Adipose tissue (tissue), 3 donors: ENCODE data around the gene MTG1. TPM values are rescaled to one million over a fixed set of nuclear protein-coding genes. Genes with fewer than 3 reads are reported as not detected.
"Not testable (repeated sequence)": the region's sequence is repeated elsewhere in the genome, so short reads cannot be mapped to it uniquely, and the experiment has no call there.

Experiments used
- H3K27ac ChIP-seq: one replicate; pipeline ENCODE4 v1.5.1; 2013; ENCODE audit warnings: low read depth, low read length
- WGBS, 3 donors: extraction: QIAGEN DNeasy Blood & Tissue Kit; methylation state at CpG; one replicate each; pipeline ENCODE4 v1.1.7; 2013; 5-methylcytosine and 5-hydroxymethylcytosine counted together
- polyA plus RNA-seq, 3 donors: library from polyadenylated mRNA; stranded (reverse); fragments of 200-250 nt; gene quantifications; one replicate each; pipeline ENCODE4 v1.2.3, GENCODE V29; 2013
- donor health status: healthy with polysubstance abuse.
- donor health status: Bipolar disorder and iron deficiency.
- donor health status: healthy.

Gene MTG1
- polyA plus RNA-seq, 3 donors, result 33.9 to 40.2 (median 35.9) TPM

- H3K27ac ChIP-seq, result no peak overlapping the region
- WGBS, 3 donors, result 93 to 94% (median 94%) methylated on average over 7 of the region's 7 CpGs
Measured at GRCh38 chr10:133466683-133467275, 72.8 kb downstream of the MTG1 start.

DNA sequence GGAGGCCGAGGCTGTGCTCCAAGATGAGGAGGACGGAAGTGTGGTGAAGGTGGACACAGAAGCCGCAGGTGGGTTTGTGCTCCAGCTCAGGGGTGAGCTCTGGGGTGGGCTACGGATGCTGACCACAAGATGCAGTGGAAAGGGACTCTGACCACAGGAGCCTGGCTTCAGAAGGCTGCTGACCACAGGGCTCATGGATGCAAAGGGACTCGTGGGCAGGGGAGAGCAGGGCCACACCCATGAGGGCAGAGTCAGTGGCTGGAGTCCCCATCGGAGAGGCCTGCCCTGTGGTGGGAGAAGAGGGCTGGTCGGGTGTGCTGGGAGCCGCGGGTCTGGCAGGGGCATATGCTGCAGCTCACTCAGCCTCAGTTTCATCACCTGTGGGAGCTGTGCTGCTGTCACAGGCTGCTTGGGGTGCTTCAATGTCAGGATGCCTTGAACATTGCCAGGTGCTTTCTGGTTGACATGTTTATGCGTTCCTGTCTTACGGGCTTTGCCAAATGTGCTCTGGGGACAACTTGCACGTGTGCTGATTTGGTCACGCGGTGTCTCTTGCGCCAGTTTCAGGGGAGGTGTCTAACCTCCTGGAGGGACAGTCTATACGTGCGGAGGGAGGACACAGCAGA lies 73.4 kb downstream of the MTG1 start:
- H3K27ac ChIP-seq, result no peak overlapping the region
- WGBS, 3 donors, result 89 to 90% (median 89%) methylated on average over 17 of the region's 17 CpGs

- H3K27ac ChIP-seq, result not testable (repeated sequence)
- 73 to 90% (median 84%) methylated on average over 3 of the region's 3 CpGs for WGBS, 3 donors
Measured at GRCh38 chr10:133469205-133469604, 75.2 kb downstream of the MTG1 start.

DNA sequence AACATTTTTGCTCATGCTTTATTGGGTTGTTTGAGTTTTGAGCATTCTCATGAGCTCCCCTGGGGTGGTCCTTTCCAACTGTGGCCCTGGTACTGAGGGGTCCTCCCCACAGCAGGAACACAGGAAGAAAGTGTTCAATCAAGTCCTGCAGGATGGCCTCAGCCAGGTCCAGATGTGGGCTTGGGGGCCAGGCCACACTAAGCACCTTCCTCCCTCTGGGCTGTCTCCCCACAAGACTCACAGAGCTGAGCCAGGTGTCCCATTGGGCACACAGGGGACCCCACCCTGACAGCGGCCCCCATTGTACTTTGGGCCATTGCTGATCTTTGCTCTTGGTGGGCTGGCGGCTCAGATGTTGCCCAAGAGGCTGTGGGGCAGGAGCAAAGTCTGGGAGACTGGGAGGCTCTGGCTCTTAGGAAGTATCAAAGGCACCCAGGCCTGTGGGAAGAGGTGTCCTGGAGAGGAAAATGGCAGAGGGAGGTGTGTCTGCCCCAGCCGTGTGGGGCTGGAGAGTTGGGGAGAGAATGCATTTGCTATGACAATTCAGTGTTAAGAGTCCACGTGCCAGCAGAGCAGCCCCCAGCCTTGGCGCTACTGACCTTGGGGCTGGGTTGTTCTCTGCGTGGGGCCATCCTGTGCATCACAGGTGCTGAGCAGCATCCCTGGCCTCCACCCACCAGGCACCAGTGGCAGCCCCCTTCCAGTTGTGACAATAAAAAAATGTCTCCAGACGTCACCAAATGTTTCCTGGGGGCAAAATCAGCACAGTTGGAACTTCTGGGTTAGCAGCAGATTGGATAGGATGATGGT lies 77.5 kb downstream of the MTG1 start:
- 75 to 88% (median 78%) methylated on average over 7 of the region's 7 CpGs for WGBS, 3 donors
- no peak overlapping the region for H3K27ac ChIP-seq

Other genes starting within 250 kb of the MTG1 start
- gene KNDC1, start 233.9 kb upstream of the MTG1 start, polyA plus RNA-seq, result under 1 TPM; 0.13 to 0.34 (median 0.28) TPM
- gene UTF1, start 163.9 kb upstream of the MTG1 start, polyA plus RNA-seq, result not detected
- gene VENTX, start 156.3 kb upstream of the MTG1 start, polyA plus RNA-seq, result under 1 TPM; 0.28 to 0.80 (median 0.56) TPM
- 10 to 100 TPM in 1 of 3 donors, 1 to 10 TPM in 2; 2.3 to 14.1 (median 3.8) TPM for gene ADAM8, start 117.3 kb upstream of the MTG1 start, polyA plus RNA-seq
- 10 to 100 TPM; 21.0 to 35.0 (median 26.8) TPM for gene TUBGCP2, start 85.3 kb upstream of the MTG1 start, polyA plus RNA-seq
- 10 to 100 TPM; 19.8 to 43.9 (median 29.7) TPM for gene ZNF511, start 85.2 kb upstream of the MTG1 start, polyA plus RNA-seq
- gene CALY, start 57.3 kb upstream of the MTG1 start, polyA plus RNA-seq, result under 1 TPM in 1 of 3 donors, not detected in 2; 0.95 TPM
- gene PRAP1, start 46.8 kb upstream of the MTG1 start, polyA plus RNA-seq, result under 1 TPM in 2 of 3 donors, not detected in 1; 0.09 to 0.16 TPM
- 10 to 100 TPM; 22.1 to 45.1 (median 23.3) TPM for gene FUOM, start 36.1 kb upstream of the MTG1 start, polyA plus RNA-seq
- gene ECHS1, start 20.8 kb upstream of the MTG1 start, polyA plus RNA-seq, result 100 to 1,000 TPM in 2 of 3 donors, 10 to 100 TPM in 1; 82.3 to 405 (median 199) TPM
- gene PAOX, start 14.9 kb upstream of the MTG1 start, polyA plus RNA-seq, result 1 to 10 TPM; 4.5 to 5.7 (median 5.4) TPM
- gene SPRN, start 30.5 kb downstream of the MTG1 start, polyA plus RNA-seq, result under 1 TPM; 0.11 to 0.18 (median 0.16) TPM
- gene SCART1, start 59.8 kb downstream of the MTG1 start, polyA plus RNA-seq, result 1 to 10 TPM in 1 of 3 donors, under 1 TPM in 2; 0.91 to 1.3 (median 0.93) TPM
- gene CYP2E1, start 133.2 kb downstream of the MTG1 start, polyA plus RNA-seq, result 1 to 10 TPM; 1.3 to 3.1 (median 2.1) TPM
- gene SYCE1, start 171.4 kb downstream of the MTG1 start, polyA plus RNA-seq, result 1 to 10 TPM; 1.4 to 5.4 (median 2.2) TPM
- not detected for gene FRG2B, start 232.6 kb downstream of the MTG1 start, polyA plus RNA-seq